NCI-H187 treated with DMSO at 0.1 percent for 48 hours (cell line): Measurements from ENCODE around the gene CHD9.
"Not testable (repeated sequence)": the region's sequence is repeated elsewhere in the genome, so short reads cannot be mapped to it uniquely, and the experiment has no call there.

Experiments used
- DNase-seq: peaks from one replicate; lab custom pipeline; 2025; lab: John Stamatoyannopoulos, UW

Gene CHD9

GRCh38 chr16:53130159-53131049 lies 75.6 kb downstream of the CHD9 start:
- peak; percentile 31 for DNase-seq

GRCh38 chr16:53131050-53131362 lies 76.2 kb downstream of the CHD9 start:
- no peak for DNase-seq

GRCh38 chr16:53131363-53132071 lies 76.7 kb downstream of the CHD9 start:
- no peak for DNase-seq

DNA sequence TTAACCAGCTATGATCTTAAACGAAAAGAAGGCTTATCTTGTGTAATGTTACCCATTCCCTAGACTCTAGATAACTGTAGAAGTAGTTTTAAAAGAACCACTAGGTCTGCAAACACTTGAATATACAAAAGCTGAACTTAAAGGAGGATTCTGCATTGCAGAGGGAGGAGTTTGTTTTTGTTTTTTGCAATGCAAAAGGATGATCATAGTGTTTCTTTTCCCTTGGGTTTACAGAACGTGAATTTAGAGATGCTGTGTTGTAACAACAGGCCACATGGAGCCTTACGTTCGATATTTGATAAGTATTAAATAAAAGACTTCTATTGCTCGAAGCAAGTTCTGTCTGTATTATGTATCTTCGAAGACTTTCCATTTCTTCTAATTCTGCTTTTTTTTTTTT lies 77.6 kb downstream of the CHD9 start:
- DNase-seq: no peak

DNA sequence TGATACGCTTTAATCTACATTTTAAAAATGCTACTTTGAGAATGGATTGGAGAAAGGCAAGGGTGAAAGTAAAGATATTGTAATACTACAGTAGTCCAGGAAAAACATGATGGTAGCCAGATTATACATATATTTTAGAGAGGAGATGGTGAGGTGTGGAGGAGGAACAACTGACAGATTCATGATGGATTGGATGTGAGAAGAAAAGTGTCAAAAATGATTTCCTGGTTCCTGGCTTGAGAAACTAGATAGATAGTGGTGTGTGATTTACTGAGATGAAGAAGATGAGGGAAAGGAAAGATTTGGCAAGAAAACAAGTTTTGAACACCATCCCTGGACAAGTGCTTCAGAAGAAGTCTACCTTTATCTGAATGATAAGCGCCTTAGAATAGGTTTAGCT lies 80.5 kb downstream of the CHD9 start:
- DNase-seq: no peak

DNA sequence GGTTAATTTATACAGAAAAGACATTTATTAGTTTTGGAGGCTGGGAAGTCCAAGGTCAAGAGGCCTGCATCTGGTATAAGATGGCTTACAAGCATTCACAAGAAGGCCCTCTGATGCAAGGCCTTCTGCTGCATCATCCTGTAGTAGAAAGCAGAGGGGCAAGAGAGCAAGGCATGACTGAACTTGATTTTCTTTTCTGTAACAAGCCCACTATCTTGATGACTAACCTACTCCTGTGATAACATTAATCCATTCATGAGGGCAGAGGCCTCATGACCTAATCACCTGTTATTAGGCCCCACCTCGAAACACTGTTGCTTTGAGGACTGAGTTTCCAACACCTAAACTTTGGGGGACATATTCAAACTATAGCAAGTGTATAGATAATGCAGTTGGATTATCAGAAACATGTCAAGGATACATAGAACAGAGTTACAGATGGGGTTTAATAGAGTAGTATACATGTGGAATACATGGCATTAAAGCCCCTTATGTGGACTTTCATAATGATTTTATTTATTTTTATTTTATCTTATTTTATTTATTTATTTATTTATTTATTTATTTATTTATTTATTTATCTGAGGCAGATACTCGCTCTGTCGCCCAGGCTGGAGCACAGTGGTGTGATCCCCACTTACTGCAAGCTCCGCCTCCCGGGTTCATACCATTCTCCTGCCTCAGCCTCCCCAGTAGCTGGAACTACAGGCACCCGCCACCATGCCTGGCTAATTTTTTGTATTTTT lies 88.2 kb downstream of the CHD9 start:
- no peak for DNase-seq

DNA sequence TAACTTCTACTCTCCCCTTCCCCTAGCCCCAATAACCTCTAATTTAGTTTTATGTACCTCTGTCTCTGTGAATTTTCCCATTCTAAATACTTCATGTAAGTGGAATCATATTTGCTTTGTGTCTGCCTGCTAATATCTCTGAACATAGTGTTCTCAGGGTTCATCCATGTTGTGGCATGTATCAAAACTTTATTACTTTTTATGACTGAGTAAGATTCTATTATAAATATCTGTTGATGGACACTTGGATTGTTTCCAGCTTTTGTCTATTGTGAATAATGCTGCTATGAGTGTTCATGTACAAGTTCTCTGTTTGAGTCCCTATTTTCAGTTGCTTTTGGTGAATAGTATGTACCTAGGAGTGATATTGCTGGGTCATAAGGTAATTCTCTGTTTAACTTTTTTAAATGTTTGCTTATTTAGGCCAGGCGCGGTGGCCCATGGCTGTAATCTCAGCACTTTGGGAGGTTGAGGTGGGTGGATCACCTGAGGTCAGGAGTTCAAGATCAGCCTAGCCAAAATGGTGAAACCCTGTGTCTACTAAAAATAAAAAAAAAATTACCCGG lies 92.8 kb downstream of the CHD9 start:
- DNase-seq: no peak

GRCh38 chr16:53150769-53151168 lies 96.0 kb downstream of the CHD9 start:
- DNase-seq: no peak

- DNase-seq: no peak
These were observed 97.5 kb downstream of the CHD9 start for GRCh38 chr16:53152329-53152728.

DNA sequence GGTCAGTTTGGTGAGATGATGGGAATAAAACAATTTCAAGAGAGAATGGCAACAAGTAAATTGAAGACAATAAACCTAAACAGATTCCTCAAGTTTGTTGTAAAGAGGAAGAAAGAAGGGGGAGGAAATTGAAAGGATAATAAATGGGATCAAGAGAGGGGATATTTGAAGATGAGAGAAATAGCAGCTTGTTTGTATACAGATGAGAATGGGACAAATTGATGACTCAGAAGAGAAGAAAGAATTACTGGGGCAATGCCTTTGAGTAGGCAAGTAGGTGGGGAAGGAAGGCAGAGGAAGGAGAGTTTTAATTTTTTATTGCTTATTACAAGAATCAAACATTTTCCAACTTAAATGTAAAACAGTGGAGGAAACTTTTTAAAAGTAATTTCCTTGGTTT lies 98.3 kb downstream of the CHD9 start:
- no peak for DNase-seq

DNA sequence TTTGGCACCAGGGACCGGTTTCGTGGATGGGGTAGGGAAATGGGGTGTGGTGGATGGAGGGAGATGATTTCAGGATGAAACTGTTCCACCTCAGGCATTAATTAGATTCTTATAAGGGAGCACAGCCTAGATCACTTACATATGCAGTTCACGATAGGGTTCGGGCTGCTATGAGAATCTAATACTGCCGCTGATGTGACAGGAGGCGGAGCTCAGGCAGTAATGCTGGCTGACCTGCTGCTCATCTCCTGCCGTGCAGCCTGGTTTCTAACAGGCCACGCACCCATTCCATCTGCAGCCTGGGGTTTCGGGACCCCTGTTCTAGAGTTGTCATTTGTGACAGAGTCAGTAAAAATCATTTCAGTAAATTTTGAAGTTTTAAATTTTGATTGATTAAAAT lies 99.7 kb downstream of the CHD9 start:
- no peak for DNase-seq

DNA sequence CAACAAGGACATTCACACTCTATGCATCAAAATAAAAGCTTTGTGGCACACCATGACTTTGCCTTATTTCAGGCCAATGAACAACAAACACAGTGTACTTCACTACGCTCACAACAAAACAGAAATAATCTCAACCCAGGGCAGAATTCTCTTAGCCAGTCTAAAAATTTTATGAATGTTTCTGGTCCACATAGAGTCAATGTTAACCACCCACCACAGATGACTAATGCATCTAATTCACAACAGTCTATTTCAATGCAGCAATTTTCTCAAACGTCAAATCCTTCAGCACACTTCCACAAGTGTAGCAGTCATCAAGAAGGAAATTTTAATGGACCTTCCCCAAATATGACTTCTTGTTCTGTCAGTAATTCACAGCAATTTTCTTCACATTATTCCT lies 101.7 kb downstream of the CHD9 start:
- DNase-seq: no peak

DNA sequence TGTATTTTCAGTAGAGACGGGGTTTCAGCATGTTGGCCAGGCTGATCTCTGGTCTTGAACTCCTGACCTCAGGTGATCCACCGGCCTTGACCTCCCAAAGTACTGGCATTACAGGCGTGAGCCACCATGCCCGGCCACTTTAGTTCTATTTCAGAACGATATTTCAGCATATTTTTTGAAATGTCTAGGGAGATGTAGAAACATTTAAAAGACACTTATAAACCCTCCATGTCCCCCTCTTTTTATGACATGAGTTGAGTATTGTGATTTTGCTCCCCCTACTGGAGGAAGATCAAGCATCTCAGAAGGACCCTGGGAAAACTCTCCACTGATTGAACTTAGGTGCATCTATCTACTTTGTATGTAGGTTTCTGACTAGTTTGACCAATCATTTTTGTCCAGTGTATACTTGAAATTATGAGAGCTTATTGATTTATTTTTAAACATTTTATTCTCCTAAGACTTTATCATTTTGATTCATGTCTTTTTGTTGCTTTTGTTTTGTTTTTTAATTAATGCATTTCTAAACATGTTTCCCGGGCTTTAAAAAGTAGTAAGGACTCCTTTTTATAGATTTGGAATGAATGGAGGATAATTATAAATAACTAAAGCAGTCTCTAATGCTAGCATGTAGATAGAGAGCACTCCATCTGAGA lies 105.1 kb downstream of the CHD9 start:
- no peak for DNase-seq

DNA sequence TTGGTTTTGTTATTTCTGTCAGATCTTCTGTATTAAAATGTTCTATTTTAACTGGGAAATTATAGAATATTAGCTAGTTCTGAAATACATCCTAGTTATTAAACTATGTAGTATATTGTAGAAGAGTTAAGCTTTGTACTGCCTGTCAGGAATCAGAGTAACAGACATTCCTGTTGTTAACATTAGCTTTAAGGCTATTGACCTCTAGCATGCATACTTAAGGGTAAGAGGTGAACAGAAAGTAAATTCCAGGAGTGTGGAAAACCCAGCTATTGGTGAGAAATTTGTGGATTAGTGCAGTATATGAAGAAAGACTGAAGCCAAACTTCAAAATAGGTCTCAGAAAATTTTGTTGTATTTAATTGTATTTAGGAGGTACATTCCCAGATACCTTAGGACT lies 111.3 kb downstream of the CHD9 start:
- DNase-seq: no peak

DNA sequence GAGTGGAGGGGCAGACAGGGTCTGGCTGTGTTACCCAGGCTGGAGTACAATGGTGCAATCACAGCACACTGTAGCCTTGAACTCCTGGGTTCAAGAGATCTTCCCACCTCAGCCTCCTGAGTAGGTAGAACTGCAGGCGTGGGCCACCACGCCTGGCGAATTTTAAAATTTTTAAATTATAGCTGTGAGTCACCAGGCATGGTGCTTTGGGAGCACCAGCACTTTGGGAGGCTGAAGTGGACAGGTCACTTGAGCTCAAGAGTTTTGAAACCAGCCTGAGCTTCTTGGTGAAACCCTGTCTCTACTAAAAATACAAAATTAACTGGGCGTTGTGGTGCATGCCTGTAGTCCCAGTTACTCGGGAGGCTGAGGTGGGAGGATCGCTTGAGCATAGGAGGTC lies 114.0 kb downstream of the CHD9 start:
- DNase-seq: no peak

GRCh38 chr16:53172517-53172916 lies 117.7 kb downstream of the CHD9 start:
- DNase-seq: no peak

GRCh38 chr16:53175118-53175517 lies 120.3 kb downstream of the CHD9 start:
- DNase-seq: no peak

DNA sequence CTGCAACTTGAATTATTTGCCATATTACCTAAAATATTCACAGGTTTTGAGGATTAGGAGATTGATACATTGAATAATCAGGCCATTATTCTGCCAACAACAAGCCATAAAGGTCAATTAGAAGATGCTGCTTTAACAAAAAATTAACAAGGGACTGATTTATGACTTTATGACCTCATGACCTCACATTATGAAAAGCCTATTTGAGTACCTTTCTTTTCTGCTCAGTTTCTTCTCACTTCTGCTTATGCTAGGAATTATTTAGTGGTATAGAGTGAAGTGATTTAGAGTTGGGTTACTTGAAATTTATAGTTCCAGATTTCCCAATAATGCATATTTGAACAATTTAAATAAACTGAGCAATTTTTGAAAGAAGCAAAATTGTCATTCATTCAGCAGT lies 121.6 kb downstream of the CHD9 start:
- no peak for DNase-seq

GRCh38 chr16:53183442-53183841 lies 128.7 kb downstream of the CHD9 start:
- no peak for DNase-seq

DNA sequence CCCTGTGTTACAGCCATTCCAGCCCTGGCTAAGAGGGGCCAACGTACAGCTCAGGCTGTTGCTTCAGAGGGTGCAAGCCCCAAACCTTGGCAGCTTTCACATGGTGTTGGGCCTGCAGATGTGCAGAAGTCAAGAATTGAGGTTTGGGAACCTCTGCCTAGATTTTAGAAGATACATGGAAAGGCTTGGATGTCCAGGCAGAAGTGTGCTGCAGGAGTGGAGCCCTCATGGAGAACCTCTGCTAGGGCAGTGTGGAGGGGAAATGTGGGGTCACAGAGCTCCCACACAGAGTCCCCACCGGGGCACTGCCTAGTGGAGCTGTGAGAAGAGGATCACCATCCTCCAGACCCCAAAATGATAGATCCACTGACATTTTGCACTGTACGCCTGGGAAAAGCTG lies 130.9 kb downstream of the CHD9 start:
- DNase-seq: not testable (repeated sequence)

- DNase-seq: no peak
These were observed 133.0 kb downstream of the CHD9 start for GRCh38 chr16:53187775-53188174.

GRCh38 chr16:53191413-53191812 lies 136.6 kb downstream of the CHD9 start:
- DNase-seq: no peak
